Sigmoid colon (tissue), 4 donors: ENCODE results near the gene SLCO2A1.

Source experiments
- CTCF ChIP-seq, 4 experiments: fragments of 450-650 bp in 3 of 4; fragments of 200-600 bp in 1 of 4; IDR thresholded peaks; one replicate each; pipeline ENCODE4 v1.5.1; 2016 to 2019; ENCODE audit warnings: antibody characterized with exemption in 4 of 4, mild to moderate bottlenecking in 3 of 4, moderate library complexity in 2 of 4
- POLR2AphosphoS5 ChIP-seq, 4 donors: sonication (generic); formaldehyde crosslinking; IDR thresholded peaks; one replicate each; pipeline ENCODE4 v1.6.1; 2017; ENCODE audit warnings: antibody characterized with exemption in 4 of 4

GRCh38 chr3:133894353-133895207, 135.1 kb downstream of the SLCO2A1 start:
- TF ChIP-seq POLR2AphosphoS5 (IDR thresholded peaks at IDR 0.05) = no peak
- no peak for TF ChIP-seq CTCF (IDR thresholded peaks at IDR 0.05)
